Measurements from ENCODE around the gene ZNF649.

GRCh38 chr19:51901860-51902259, 3.0 kb downstream of the ZNF649 start:
- TF ChIP-seq REST (IDR thresholded peaks at IDR 0.05; ENCODE audit: insufficient read depth in 1 of 2, low read depth in 2 of 2, low read length in 2 of 2) = no peak
- no peak for TF ChIP-seq POLR2AphosphoS5 (IDR thresholded peaks at IDR 0.05; ENCODE audit: low read depth, low read length)
- no peak for TF ChIP-seq TAF1 (IDR thresholded peaks at IDR 0.05; ENCODE audit: borderline replicate concordance, insufficient read depth, low read length)
- TF ChIP-seq SIN3A (IDR thresholded peaks at IDR 0.05; ENCODE audit: borderline replicate concordance, insufficient read depth, low read length) = no peak
